ENCODE results near the gene UNC13C.

The UNC13C gene

GRCh38 chr15:54127574-54127973, 149.3 kb downstream of the UNC13C start:
- DNase-seq, result no peak

- DNase-seq, result no peak
These were observed 153.2 kb downstream of the UNC13C start for GRCh38 chr15:54131410-54131809.

- no peak for DNase-seq
These were observed 170.9 kb downstream of the UNC13C start for GRCh38 chr15:54149115-54149531.

- DNase-seq, result no peak
These were observed 172.0 kb downstream of the UNC13C start for GRCh38 chr15:54150255-54150654.

- DNase-seq, result no peak
These were observed 180.8 kb downstream of the UNC13C start for GRCh38 chr15:54159012-54159411.

GRCh38 chr15:54187325-54187724, 209.1 kb downstream of the UNC13C start:
- no peak for DNase-seq

GRCh38 chr15:54197995-54198394, 219.8 kb downstream of the UNC13C start:
- DNase-seq, result no peak

- no peak for DNase-seq
These were observed 228.5 kb downstream of the UNC13C start for GRCh38 chr15:54206586-54207321.

- no peak for DNase-seq
These were observed 230.5 kb downstream of the UNC13C start for GRCh38 chr15:54208786-54209185.

- no peak for DNase-seq
These were observed 234.4 kb downstream of the UNC13C start for GRCh38 chr15:54212635-54213034.

- no peak for DNase-seq
These were observed 248.2 kb downstream of the UNC13C start for GRCh38 chr15:54226455-54226854.

GRCh38 chr15:54227569-54227968, 249.3 kb downstream of the UNC13C start:
- DNase-seq, result no peak

GRCh38 chr15:54250326-54250725, 272.1 kb downstream of the UNC13C start:
- no peak for DNase-seq

- DNase-seq, result no peak
These were observed 277.9 kb downstream of the UNC13C start for GRCh38 chr15:54256190-54256589.

- DNase-seq, result no peak
These were observed 295.7 kb downstream of the UNC13C start for GRCh38 chr15:54273928-54274327.

GRCh38 chr15:54277834-54278233, 299.6 kb downstream of the UNC13C start:
- DNase-seq, result no peak

GRCh38 chr15:54280726-54281125, 302.5 kb downstream of the UNC13C start:
- no peak for DNase-seq

GRCh38 chr15:54282228-54282836, 304.1 kb downstream of the UNC13C start:
- no peak for DNase-seq

GRCh38 chr15:54288049-54288448, 309.8 kb downstream of the UNC13C start:
- DNase-seq, result no peak

GRCh38 chr15:54289590-54290136, 311.4 kb downstream of the UNC13C start:
- DNase-seq, result no peak

- no peak for DNase-seq
These were observed 320.2 kb downstream of the UNC13C start for GRCh38 chr15:54298396-54298795.

GRCh38 chr15:54304321-54304720, 326.1 kb downstream of the UNC13C start:
- no peak for DNase-seq

GRCh38 chr15:54305138-54305537, 326.9 kb downstream of the UNC13C start:
- no peak for DNase-seq

- no peak for DNase-seq
These were observed 329.1 kb downstream of the UNC13C start for GRCh38 chr15:54307252-54307902.

Data from NCI-H2029 treated with DMSO at 0.1 percent for 48 hours (cell line).